Bladder microvascular endothelial cell (primary cell): ENCODE measurements around the gene SIRT1. TPM values are rescaled to one million over a fixed set of nuclear protein-coding genes. Genes with fewer than 3 reads are reported as not detected.

ENCODE experiments used
- total RNA-seq: library from RNA; depleted of rRNA; stranded (reverse); fragments of >200 nt; gene quantifications from 2 replicates; pipeline ENCODE4 v1.2.3, GENCODE V29; 2014

The SIRT1 gene
- total RNA-seq, result 6.0 and 12.3 TPM in 2 replicates

DNA sequence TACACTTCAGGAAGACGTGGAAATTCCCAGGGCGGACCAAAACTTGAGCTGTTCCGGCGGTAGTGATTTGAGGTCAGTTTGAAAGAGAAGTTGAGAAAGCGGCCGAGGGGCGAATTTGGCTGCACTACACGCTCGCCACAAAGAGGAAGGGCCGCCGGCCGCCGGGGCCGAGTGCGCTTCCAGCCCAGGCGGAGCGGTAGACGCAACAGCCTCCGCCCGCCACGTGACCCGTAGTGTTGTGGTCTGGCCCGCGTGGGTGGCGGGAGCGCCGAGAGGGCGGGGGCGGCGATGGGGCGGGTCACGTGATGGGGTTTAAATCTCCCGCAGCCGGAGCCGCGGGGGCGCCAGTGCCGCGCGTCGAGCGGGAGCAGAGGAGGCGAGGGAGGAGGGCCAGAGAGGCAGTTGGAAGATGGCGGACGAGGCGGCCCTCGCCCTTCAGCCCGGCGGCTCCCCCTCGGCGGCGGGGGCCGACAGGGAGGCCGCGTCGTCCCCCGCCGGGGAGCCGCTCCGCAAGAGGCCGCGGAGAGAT is at the start of gene SIRT1:
Gene SIRT1, plus strand, starts transcription at position 344 of the 529 bp plus-strand sequence. Its CDS starts 66 bp downstream, at position 410.

DNA sequence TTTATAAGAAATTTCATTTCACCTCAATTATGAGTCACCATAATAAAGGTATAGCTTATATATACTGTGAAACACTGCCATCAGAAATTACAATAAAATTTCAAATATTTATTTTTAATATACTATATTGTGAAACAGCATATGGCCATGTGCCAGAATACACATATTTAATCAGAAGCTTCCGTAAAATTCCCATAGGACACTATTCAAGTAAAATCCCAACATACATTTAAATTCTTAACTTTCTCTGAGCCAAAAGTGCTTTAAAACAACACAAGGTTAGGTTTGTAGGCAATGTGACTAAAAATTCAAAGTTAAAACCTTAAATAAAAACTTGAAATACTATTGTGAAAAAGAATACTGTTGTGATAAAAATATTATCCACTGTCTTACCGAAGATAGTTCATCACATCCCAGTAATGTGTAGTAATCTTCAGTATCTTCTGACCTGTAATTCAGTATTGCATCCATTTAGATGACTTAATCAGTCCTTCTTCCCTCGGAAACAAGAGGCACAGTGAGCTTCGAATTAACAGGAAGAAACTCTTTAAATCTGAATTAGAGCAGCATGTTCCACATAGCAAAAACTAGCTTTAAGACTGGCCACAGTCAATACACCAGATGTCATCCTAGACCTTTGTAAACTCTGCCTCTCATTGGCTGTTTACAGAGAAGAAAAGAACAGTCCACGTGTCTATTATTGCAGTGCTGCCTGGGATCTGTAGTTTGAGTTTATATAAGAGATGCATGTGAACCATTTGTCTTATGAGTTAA is 46.7 kb upstream of the SIRT1 start, which contains the start of gene DNAJC12:
Gene DNAJC12, minus strand, starts transcription at position 648 of the 774 bp plus-strand sequence. Its CDS starts 177 bp downstream, at position 471.

Other genes with a start within 250 kb of the SIRT1 start
- 0.16 TPM in 1 of 2 replicates, not detected in the other for gene CTNNA3, start 188.5 kb upstream of the SIRT1 start, total RNA-seq
- gene DNAJC12, start 46.5 kb upstream of the SIRT1 start, total RNA-seq, result 0.65 and 3.9 TPM in 2 replicates
- gene HERC4, start 190.6 kb downstream of the SIRT1 start, total RNA-seq, result 33.7 and 63.1 TPM in 2 replicates
- gene MYPN, start 224.8 kb downstream of the SIRT1 start, total RNA-seq, result under 0.01 and 0.16 TPM in 2 replicates